ENCODE measurements around the gene PACS1.

Gene PACS1

DNA sequence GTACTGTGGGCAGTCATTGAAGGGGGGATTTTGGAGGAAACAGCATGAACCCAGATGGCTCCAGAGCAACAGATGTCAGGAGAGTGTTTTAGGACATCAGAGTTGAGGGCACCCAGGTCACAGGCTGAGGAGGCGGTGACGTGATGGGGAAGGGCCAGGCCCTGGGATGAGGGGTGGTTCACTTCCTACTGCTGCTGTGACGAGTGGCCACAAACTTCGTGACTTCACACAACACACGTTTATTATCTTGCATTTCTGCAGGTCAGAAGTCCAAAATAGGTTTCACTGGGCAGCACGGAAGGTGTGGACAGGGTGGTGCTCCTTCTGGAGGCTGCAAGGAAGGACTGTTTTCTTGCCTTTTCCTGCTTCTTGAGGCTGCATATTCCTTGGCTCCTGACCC lies 120.7 kb downstream of the PACS1 start:
- DNase-seq = no peak

DNA sequence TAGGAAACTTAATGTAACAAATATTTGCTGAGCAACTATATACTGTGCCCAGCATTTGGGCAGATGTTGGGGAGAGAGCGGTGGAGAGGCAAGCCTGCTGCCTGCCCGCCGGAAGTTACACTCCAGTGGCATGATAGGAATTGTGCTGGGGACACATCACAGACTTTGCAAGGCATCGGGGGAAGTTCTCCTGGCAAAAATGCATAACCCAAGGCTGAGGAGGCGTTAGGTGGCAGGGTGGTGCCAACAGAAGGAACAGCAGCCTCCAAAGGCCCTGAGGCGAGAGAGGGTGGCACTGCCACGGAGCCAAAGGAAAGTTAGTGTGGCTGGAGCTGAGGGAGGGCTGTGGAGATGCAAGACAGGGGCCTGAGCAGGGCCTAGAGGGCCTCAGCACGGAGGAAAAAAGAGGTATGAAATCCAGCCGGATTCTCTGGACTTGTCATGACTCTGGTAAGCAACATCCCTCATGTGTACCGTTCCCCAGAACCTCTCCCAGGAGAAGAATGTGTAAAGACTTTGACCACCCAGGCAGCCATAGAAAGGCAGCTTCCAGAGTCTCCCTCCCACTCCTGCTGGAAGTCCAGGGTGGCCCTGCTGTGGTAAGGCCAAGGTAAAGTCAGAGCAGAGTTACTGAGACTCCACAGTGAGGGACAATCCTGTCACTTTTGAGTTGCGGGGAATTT lies 122.2 kb downstream of the PACS1 start:
- no peak for DNase-seq

DNA sequence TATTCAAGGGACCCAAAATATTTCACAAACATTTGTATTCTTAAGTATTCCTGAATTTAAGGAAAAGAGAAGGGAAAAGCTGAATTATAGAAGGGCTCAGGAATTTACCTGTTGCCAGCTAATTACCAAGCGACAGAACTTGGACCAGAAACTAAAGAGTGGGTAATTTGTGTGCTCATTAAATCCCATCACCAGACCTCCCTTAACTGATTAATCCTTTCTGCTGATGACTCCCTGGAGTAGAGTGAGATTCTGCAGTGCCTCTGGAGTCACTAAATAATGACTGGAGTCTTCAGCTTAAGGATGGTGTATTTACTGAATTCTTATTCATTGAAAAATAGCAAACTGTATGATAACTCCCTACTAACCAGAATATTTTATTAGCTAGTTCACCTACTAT lies 124.3 kb downstream of the PACS1 start:
- no peak for DNase-seq

DNA sequence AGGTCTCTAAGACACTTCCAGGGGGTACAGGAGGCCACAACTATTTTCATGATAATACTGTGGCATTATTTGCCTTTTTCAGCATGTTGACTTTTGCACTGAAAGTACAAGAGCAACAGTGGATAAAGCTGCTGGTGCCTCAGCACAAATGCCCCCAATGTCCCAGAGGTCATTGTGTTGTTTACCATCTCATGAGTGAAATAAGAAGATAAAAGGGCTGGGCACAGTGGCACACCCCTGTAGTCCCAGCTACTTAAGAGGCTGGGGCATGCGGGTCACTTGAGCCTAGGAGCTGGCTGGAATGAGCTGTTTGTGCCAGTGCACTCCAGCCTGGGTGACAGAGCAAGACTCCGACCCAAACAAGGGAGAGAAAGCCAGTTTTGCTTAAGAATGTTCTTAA lies 125.8 kb downstream of the PACS1 start:
- DNase-seq = no peak

DNA sequence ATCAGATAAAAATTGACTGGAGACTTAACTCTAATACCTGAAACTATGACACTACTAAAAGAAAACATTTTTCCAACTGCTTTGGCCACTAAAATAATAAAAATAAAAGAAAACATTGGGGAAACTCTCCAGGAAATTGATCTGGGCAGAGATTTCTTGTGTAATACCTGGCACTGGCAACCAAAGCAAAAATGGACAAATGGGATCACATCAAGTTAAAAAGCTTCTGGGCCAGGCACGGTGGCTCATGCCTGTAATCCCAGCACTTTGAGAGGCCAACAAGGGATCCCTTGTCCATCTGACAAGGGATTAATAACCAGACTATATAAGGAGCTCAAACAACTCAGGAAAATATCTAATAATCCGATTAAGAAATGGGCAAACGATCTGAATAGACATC lies 133.8 kb downstream of the PACS1 start:
- no peak for DNase-seq

DNA sequence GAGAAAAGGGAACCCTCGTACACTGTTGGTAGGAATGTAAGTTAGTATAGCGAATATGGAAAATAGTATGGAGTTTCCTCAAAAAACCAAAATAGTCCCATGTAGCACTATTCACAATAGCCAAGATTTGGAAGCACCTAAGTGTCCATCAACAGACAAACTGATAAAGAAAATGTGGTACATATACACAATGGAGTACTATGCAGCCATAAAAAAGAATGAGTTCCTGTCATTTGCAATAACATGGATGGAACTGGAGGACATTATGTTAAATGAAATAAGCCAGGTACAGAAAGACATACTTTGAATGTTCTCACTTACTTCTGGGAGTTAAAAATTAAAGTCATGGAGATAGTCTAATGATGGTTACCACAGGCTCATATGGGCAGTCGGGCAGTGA lies 134.3 kb downstream of the PACS1 start:
- no peak for DNase-seq

DNA sequence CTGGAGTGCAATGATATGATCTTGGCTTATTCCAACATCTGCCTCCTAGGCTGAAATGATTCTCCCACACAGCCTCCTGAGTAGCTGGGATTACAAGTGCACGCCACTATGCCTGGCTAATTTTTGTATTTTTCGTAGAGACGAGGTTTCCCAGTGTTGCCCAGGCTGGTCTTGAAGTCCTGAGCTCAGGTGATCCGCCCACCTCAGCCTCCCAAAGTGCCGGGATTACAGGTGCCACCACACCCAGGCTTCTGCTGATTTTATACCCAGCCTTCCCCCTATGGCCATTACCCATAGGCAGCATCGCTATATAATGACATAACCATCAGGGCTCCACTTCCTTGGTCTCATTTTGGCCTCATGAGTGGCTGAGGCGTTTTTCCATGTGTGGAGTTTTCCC lies 137.7 kb downstream of the PACS1 start:
- DNase-seq = no peak

DNA sequence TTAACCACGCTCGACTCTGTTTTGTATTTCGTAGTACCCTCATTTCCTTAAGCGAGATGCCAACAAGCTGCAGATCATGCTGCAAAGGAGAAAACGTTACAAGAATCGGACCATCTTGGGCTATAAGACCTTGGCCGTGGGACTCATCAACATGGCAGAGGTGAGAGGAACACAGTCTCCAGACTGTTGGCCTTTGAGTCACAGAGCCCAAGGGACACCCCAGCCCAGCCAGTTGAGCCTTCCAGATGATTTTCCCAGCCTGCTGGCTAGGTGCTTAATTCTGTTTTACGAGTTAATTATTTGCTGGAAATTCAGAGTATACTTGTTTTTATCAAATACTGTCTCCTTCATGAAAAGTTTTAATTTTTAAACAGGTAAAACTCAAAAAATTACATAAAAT lies 141.0 kb downstream of the PACS1 start:
- no peak for DNase-seq

DNA sequence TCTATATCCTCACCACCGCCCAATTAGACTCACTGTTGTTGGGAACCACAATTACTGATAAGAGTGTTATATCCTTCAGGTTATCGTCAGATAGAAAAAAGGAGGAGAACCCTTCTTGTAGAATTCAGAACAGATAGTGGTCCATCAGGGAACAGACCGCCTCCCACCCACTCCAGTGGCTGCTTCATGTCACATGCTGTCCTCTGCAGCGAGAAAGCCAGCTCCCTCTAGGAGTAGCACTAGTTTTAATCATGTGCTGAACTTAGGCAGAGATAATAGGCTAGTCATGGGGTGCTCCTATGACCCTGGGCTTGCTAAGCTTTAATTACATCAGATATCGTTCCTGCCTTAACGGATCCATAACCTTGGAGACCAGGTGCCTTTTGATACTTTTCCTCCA lies 146.8 kb downstream of the PACS1 start:
- no peak for DNase-seq

DNA sequence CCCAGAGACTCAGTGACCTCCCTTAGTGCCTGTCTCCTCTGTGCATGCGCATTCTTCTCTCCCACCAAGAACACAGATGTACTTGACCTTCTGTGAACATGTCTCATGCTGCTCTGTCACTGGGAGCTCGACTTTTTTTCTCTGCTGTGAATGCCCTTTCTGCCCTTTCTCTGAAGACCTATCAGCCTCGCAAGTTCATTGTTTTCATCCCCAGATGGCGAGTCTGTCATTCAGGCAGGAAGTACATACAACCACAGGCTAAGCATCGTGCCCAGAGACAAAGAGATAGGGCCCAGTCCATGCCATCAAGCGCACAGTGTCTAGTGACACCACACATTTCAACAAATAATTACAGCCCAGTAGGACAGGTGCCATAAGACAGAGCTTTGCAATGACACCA lies 148.0 kb downstream of the PACS1 start:
- DNase-seq = no peak

DNA sequence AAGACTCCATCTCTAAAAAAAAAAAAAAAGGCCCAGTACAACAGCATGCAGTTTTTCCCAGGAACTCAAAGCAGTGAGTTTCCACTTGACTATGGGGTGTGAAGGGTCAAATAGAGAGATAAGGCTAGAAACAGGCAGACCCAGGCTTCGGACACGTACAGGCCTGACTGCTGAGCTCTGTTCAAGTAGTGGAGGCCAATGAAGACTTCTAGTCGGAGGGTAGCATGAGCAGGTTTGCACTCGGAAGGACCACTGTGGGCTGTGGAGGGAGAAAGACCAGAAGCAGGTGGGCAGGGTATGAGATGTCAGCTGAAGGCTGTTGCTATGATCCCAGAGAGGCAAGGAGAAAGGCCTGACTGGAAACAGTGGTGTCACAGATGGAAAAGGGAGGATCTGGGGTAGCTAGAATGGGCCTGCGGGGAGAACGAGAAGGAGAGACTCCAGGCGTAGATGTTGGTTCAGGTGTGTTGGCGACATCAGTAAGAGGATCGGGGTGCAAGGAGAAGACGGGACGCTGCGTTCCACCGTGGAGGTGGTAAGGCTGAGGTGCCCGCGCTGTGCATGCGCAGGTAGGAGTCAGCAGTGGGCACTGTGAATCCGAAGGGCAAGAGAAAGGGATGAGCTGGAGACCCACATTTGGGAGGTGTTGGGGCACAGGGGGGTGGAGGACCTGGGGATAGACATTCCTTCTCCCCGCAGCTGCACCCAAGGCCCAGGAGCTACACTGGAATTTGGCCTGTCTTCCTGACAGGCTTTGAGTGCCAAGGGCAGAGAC lies 149.0 kb downstream of the PACS1 start:
- no peak for DNase-seq

DNA sequence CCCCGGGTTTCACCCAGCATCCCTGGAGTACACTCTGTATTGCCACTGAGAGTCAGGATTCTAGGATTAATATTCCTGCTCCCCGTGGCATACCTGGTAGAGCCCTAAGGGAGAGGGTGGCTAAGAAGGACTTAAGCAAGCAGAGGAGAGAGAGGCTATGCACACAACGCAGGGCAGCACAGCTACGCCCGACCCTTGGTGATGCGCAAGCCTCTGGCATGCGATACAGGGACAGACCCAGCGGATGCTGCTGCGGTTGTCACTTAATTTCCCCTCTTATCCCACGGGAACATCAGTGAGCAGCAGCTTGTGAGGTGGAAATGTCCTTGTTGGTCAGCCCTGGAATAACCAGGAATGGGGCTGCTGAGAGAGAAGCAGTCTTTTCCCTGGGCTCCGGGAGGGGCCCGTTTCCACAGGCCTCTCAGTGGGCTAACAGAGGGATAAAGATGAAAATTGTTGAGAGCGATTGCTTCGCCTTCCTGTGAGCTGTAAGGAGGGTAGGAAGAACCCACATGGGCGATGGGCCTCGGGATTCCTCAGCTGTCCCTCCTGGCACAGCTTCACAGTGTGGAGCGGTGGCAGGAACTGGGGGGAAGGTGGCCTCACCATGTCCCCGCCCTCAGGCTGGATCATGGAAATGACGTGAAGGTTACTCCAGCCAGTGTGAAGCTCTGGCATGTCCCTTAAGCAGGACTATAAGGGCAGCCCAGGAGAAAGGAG lies 149.9 kb downstream of the PACS1 start:
- no peak for DNase-seq

DNA sequence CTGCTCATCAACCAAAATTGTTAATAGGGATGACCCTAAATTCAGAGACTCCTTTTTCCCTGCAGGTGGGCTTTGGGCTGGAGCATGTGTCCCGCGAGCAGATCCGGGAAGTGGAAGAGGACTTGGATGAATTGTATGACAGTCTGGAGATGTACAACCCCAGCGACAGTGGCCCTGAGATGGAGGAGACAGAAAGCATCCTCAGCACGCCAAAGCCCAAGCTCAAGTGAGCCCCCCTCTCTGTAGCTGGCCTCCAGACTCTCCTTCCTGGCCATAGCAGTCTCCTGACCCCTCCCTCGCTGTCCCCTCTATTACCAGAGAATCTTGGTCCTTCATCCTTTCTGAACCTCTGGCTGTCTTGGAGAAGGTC lies 150.5 kb downstream of the PACS1 start:
- DNase-seq = no peak

DNA sequence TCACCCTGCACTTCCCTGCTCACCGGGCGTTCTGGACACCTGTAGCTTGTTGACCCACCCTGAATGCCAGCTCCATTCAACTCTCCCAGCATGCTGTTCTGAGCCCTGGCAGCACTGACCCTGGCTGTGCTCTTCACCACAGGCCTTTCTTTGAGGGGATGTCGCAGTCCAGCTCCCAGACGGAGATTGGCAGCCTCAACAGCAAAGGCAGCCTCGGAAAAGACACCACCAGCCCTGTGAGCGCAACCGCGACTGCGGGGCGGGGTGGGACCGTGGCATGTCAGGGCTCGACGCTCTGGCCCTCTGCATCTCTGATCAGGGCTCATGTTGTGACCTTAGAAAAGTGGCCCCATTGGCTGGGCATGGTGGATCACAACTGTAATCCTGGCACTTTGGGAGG lies 150.9 kb downstream of the PACS1 start:
- DNase-seq = no peak

DNA sequence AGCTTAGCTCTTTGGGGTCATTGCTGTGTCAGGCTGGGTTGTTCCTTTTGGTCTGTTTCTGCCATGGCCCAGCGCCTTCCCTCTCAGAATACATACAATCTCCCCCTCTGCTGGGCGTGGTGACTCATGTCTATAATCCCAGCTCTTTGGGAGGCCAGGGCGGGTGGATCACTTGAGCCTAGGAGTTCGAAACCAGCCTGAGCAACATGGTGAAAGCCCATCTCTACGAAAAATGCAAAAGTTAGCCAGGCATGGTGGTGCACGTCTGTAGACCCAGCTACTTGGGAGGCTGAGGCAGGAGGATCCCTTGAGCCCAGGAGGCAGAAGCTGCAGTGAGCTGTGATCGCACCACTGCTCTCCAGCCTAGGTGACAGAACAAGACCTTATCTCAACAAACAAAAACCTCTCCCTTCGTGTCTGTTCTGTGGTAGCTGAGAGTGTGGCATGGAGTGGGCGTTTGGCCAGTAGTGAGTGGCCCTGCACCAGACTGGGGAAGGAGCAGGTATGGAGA lies 151.7 kb downstream of the PACS1 start:
- no peak for DNase-seq

DNA sequence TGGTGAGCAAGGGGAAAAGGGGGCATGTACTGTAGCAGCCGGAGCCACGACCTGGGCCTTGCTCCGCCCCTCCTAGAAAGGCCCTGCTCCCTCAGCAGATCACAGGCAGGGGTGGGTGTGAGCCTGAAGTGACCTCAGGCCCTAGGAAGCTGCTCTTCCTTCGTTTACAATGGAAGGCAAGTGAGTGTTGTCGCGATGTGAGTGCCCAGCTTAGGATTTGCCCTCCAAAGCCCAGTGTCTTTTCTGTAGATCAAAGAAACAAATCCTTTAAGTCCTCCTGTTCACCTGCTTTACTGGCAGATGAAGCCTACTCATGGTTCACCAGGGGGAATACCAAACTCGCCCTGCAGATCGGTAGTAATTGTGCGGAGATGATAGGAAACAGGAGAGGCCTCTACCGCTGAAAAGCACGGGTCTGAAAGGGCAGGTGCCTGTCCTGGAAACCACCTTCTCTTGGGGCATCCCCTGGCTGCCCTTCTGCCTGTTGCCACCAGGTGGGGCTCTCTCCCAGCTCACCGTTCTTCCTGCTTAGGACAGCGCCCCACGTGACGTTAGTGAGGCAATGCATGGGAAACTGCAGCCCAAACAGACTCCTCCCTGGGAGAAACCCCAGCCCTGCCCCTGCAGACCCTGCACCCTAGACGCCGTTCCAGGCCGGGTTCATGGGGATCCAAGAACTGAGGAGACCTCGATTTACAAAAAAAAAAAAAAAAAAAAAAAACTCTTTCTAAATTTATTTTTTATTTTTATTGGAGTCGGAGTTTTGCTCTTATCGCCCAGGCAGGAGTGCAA lies 152.5 kb downstream of the PACS1 start:
- DNase-seq = peak; percentile 44

DNA sequence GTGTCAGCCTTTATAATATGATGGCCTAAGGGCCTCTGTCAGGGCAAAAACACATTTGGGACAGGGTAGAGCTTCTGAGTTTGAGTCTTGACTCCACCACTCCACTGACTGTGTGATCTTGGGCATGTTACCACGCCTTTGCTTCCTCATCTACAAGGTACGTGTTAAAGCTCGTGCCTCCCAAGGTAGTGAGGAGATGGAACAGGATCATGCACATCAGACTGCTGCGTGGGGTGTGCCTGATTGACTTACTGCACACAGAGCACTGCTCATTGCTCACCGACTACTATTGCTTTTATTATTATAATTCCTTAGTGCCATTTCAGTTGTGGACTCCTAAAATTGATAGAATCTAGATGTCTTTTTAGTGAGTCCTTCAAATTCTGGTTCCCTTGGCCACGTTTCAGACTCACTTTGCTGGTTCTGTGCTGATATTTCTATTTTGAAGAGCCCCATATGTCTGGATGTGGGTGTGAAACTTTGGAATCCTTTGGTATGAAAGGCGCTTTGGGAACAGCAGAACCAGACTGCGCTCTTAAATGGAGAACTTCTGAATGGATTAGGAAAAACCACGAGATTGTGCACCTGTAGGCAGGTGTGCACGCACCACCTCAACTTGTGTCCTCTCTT lies 154.3 kb downstream of the PACS1 start:
- no peak for DNase-seq

DNA sequence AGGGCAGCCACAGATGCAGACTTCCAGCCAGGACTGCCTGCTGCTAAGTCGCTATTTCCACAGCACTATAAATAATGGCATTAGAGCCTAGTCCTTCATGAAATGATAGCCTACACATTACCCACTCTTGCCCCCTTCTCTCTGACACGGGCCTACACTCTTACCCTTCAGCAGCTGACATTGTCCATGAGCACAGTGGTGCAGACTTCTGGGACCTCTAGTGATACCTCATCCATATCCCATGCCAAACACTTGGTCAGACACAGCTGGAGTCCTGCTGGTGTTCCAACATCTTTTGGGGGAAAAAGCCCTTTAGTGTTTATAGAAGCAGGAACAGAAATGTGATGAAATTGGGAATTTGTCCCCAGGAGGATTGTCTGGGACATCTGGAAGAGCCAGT lies 155.0 kb downstream of the PACS1 start:
- no peak for DNase-seq

DNA sequence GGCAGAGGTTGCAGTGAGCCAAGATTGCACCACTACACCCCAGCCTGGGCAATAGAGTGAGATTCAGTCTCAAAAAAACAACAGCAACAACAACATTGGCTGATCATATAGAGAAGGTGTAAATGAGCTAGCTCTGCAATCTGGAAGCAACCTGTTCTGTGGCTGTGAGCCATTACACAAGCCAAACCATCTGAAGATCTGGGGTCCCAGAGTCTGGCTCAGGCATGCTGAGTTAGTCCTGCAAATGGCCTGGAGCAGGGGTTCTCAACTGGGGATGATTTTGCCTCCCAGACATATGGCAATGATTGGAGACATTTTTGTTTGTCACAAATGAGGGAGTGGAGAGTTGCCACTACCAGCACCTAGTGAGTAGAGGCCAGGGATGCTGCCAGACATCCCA lies 156.0 kb downstream of the PACS1 start:
- DNase-seq = no peak

DNA sequence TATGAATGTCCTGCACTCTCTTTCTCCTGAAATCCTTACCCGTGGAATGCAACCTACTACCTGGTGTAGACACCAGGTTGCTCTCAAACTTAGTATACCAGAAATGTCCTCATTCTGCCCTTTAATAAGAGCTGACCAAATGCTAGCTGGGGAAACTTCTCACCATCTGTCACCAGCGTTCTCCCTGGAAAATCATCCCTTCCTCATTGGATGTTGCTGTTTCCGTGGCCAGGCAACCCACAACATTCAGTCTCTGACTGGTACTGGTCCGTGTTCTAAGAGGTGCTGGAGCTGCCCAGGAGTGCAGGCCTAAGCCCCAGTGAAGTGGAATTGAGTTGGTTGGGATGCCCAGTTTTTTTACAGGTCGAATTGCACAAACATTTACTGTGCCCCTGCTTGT lies 157.6 kb downstream of the PACS1 start:
- no peak for DNase-seq

DNA sequence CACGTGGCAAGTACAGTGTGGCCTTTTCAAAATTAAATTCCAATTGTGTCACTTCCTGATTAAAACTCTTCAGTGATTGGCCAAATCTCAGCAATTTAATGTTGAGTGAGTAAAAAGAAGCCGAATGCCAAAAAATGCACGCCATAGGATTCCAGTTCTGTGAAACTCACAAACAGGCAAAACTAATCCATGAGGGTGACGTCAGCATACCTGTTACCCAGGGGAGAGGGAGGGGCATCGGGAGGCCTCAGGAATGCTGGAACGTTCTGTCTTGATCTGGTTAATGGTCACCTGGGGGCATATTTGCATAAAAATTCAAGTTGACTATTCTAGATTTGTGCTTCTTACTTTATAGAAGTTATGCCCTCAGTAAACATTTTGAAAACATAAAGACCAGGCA lies 158.4 kb downstream of the PACS1 start:
- DNase-seq = no peak

DNA sequence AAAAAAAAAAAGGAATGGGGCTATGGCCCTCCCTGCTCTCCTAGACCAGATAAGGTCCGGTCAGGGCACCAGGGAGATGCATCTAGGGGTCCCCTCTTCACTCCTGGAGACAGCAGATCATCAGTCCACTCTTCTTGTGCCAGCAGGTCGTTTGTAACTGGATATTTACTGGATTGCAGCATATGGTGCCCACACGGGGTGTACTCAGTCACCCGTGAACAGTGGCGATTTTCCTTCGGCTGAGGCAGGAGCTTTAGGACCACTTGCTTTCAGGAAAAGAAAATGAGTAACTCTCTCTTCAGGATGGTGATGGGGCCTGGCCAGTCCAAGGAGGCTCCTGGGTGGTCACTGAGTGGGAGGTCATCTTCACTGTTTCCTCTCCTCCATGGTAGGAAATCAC lies 160.1 kb downstream of the PACS1 start:
- DNase-seq = no peak

DNA sequence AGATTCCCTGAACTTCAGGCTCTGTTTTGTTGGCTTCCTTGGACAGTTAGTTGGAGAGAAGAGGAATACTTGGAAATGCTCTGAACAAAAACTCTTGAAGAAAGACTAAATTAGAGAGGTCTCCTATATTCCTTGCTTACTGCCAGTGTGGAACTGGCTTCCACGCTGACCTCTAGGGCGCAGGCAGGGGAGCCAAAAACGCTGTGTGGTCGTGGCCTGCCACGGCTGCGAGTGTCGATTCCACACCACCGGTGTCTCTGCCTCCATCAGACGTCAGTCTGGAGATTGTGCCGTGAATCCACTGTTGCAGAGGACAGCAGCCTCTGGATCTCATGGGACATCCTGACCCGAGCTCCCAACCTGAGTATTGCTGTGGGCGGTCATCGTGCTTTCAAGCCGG lies 160.9 kb downstream of the PACS1 start:
- DNase-seq = no peak

Measured in DMS 273 treated with DMSO at 0.1 percent for 48 hours (cell line).